ENCODE data around the gene PPP1R15B.

Gene PPP1R15B

DNA sequence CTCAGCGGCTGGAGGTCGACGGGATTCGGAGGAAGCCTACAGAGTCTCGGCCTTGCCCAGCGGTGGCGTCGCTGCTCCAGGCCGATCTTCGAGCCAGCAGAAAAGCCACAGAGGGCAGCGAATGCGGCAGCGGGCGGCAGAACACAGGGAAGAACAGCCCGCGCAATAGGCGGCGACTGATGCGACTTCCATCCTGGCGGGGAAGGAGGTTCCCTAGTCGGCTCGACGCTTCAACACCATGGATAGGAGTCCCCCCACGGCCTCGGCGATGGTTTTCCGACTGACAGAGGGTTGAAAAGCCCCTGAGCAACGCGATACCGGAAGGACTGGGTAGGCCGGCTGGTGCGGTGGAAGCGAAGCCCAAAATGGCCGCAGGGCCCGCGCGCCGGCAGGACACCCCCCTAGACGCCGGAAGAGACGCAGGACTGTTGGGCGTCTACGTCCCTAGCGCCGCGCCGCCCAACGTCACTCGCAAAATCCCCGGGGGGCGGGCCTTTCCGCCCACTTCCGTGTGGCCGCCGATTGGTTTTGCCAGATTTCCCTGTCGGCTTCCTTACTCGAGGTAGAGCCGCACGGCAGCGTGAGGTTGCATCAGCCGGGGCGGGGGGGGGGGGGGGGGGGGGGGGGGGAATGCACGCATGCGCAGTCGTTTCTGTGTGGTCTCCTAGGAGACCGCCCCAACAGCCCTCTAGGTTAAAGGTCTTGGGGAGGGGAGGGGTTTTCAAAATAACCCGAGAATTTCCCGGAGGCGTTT, at the start of gene PPP1R15B:
PPP1R15B (minus strand) TSS at position 367 of the 754 bp plus-strand sequence. CDS start 406 bp downstream, outside the sequence.
- peak; percentile 99 for DNase-seq

DNA sequence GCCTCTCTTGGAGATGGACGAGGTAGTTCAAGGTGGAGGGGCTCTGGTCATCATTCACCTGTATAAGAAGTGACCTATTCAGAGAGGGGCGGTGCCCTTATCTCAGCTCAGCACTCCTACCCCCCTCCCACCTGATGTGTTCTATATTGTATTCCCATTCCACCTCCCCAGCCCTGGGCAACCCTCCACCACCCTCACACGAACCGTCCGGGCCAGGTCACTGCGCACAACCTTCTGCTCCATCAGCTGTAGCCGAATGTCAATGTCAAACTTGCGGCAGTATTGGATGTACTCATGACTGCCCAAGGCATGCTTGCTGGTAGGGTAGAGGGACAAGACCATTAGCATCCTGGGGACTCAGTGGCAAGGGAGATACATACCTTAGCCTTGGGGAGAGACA, 48.7 kb upstream of the PPP1R15B start:
- DNase-seq, result no peak

DNA sequence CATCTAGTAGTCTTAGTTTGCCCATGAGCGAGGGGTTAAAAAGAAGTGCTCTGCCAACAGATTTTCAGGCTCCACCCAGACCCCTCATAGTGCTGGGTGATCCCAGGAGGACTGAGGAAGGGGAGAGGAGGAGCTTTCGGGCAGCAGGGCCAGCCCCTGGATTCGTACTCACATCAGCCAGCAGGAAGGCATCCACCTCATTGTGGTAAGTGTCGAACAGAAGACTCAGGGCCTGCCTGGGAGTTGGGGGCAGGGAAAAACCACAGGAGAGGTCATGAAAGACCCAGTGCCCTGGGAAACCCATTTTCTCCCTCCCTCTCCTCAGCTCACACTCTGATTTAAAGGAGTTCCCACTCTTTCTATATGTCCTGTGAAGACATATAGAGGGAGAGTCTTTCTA, 48.1 kb upstream of the PPP1R15B start:
- no peak for DNase-seq

DNA sequence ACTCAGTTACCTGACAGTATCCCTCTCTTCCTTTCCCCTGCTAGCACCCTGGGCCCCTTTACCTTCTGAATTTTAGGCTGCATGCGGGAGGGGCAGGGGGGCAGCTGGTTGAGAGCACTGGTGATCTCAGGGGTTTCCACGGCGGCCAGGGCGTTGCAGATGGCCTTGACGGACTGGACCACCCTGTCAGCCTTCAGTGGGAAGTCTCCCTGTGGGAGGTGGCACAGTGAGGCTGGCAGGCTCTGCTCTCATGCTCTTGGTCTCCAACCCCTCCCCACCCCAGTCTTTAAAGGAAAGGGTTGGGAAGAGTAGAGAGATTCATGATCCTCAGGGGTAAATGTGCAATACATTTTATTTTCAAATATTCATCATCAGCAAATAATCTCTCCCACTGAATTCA, 46.0 kb upstream of the PPP1R15B start:
- DNase-seq, result no peak

DNA sequence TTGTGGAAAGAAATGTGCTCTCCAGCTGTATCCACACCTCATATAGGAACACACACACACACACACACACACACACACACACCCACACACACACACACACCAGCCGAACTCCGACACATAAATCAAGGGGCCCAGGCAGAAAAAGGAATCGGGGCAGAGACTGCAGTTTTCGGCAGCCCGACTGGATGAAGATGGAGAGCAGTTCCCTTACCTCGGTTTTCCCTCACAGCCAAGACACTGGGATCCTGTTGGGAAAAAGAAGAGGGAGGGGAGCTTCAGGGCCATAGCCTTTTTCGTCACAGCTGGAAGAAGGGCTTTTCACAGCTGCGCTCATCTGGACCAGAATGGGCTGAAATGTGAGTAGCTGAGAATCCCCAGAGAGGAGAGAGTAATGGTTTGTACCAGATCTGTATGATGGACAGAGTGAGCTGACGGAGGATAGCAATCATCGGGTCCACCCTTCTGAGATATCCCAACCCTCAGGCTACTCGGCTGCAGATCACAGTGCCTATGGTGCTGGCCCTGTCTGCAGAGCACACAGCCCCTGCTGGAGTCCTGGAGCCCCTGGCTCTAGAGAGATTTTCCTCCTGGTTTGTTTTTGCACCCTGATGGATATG, 45.3 kb upstream of the PPP1R15B start:
- no peak for DNase-seq

DNA sequence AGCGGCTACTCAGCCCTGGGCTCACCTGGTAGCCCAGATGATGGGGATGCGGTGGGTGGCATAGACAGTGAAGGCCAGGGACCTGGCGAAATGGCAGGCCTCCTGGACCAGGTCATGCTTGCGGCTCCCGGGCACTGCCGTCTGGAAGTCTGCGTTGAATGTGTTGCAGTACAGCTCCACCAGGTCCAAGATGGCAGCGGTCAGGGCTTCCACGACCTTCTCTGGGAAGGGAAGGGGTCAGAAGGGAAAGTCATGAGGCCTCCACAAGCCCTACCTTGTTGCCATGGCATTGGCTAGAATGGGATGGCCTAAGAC, 44.2 kb upstream of the PPP1R15B start:
- DNase-seq, result no peak

DNA sequence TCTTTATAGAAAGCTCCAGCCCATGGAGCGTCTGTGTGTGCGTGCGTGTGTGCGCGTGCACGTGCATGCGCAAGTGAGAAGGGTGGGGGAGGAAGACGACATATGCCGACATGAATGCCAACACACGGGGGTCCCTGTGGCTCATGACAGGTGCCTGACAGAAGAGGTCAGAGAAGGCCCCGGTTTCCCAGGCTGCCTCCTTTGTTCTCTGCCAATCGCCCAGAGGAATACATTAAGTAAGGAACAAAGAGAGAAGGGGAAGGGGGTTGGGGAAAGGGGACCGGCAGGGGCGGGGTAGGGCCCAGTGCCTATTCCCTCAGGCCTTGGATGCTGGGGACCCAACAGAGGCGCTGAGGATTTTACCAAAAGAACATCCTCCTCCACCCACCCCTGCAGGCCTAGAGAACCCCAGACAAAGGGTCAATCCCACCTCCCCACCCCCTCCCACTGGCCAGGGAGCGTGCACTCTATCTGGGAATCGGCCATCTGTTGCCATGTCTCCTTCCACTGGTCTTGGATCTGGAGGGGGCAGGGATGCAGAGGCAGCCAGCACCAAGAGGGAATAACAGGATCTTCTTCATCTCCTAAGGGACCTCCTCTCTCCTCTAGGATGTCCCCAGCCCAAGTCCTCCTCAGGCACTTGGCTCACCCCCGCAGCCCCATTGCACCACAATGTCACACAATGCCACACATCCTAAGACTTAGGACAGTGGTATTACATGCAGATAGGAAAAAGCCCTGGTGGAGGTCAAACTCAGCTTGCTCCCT, 43.6 kb upstream of the PPP1R15B start:
- DNase-seq, result no peak

DNA sequence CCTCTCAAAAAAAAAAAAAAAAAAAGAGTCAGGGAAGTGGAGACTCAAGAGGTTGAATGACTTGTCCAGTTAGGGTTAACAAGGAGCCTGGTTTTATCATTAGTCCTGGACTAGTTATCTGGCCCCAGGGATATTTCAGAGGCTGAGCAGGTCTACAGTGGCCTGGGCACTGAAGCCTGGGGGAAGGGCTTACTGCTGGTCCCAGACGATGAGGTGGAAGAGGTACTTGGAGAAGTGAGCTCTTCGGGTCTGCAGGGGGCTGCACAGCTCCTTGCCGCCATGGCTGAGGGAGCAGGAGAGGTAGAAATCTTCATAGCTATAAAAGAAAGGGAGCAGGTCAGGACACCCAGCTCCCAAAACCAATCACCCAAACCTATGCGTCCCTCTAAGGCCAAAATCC, 42.9 kb upstream of the PPP1R15B start:
- DNase-seq, result no peak

DNA sequence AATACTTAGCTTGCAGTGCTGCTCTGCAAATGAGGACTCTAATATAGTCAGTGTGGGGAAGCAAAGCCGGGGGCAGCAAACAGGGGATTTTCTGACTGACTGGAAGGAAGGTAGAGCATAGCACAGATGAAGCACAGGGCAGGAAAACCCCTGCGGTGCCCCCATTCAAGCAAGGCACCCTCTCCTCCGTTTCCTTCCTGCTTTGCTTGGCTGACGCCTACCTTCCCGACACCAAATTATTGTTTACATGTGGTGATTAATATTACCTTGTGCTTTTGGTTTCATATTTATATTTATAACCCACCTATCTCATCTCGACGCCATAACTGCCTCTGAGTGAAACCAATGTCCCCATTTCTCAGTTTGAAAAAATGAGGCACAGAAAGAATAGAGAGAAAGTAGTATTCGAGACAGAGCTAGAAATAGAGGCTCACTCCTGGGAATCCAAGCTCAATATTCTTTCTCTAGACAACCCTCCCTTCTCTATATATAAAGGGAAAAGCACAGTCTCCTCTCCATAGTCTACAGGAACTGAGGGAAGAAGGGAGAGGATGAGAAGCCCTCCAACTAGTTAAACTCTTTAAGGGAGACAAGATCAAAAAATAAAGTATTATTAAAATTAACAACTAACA, 41.6 kb upstream of the PPP1R15B start:
- DNase-seq, result peak; percentile 89

DNA sequence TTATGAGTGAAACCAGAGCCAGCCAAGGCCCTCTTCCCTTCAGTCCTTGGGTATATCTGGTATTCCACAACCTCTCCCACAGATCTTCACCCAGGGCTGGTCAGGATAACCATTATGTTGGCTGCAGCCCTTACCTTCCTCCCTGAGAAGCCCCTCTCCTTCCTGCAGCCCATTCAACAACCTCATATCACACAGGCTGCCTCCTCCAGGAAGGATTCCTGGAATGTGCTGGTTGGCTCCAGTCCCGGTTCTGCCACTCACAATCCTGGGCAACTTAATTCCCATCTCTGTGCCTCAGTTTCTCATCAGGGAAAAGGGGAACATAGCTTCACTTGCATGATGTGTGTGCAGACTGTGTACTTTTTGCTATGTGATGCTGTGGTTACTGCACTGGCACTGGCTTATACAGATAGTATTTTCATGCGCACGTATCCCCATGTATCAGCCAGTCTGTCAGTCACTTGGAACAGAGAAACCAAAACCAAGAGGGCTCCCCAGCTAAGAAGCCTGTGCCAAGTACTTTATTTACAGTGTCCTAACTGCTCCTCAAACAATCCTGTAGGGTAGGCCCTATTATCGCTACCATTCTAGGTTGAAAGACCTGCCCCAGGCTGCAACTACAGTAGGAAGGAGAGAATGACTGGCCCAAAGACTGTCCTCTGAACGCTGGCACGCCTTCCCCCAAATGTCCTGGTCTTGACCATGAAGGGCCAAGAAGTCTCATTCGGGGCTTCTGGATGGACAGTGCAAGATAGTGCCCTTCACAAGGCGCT, 39.9 kb upstream of the PPP1R15B start:
- DNase-seq, result no peak

DNA sequence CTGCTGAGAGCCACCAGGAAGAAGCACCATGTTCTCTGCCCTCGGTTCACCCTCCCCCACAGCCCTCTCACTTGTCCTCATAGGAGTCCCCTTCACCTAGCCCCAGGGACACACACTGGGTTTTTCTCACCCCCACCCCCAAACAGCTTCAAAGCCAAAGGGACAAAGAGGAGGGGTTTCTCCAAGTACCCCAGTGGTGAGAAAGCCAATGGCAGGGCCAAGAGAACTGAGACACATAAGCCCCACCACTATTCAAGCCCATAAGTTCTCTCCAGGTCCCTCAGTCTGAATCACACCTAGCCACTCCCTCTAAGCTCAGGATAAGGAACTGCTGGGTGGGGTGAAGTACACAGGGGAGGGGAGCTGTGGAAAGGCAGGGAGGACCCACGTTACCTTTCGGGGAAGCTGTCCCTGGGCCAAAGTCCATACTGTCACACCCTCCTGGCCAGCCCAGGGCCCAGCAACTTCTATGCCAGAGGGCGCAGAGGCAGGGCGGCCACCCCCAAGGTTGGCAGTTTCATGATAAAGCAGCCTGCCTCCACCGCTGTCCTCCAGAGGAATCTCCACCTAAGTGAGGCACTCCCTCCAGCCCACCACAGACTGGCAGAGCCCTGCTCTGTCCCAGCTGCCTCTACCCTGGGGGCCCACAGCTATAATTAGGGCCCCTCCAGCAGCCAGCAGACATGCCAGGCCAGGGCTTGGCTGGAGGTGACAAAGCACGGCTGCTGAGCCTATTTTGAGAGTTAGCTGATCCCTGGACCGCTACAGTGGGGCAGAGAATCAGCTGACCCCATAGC, 39.0 kb upstream of the PPP1R15B start:
- no peak for DNase-seq

DNA sequence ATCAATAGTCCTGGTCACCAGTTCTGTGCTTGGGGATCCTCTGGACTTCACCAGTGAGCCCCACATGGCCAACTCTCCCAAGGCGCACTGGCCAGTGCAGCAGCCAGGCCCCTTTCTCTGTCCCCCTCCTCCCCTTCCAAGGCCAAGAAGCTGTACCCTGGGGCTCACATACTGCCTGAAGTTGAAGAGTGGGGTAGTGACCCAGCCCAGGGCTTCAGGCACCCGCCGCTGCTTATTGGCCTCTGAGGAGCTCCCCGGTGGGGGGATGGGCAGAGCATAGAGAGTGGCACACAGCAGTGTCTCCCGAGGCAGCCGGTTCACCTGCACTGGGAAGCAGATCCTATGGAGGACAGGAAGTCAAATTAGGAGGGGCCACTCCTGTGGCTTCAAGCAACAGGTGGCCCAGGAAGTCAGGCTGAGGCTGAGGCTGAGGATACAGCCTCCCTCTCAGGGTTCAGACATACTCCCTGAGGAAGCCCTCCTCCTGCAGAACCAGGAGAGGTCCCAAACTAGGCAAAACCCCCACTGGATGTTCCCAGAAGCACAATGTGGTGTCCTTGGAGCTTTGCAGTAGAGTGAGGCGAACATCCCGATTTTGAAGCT, 38.2 kb upstream of the PPP1R15B start:
- no peak for DNase-seq

DNA sequence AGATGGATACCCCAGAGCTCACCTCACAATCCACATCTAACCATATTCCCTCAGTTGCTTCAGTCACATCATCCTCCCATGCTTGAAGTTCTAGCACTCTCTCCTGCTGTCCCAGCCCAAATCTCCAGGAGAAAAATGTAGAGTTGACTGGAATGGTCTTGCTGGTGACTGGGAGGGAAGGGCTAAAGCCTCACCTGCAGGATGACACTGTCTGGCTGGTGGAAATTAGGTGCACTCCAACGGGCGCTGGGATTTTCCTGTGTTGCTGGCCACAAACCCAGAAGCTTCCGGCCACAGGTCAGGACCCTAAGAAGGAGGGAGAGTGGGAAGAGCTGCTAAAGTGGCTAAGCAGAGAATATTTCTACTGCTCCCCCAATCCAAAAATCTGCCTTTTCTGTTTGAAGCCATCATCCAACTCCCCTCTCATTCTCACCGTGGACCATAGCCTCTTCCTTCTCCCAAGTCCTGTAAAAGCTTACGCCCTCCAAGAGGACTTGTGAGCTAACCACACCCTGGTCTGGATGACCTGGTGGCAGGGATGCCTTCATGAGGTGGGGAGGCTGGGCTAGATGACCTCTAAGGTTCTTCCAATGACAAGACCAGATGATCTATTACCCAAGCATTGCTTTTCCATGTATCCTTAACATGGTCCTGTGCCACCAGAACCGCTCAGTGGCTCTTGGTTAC, 37.5 kb upstream of the PPP1R15B start:
- DNase-seq, result no peak

DNA sequence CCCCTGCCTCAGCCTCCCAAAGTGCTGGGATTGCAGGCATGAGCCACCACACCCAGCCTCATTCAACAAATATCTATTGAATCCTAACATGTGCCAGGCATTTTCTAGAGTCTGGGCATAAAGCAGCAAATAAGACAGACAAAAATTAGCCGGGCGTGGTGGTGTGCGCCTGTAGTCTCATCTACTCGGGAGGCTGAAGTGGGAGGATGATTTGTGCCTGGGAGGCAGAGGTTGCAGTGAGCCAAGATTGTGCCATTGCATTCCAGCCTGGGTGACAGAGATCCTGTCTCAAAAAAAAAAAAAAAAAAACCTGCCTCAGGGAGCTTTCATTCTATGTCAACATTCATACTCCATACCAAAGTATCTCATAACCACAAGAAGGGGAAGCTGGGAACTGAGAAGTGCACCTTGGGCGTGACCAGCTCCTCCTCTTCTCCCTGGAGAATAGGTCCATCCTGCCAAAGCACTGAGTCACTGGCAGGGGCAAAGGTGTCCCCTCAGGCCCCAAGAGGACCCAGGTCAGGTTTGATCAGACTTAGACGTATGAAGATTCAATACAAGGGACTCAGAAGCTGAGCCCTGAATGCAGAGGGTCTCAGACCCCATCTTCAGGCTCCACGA, 36.8 kb upstream of the PPP1R15B start:
- no peak for DNase-seq

DNA sequence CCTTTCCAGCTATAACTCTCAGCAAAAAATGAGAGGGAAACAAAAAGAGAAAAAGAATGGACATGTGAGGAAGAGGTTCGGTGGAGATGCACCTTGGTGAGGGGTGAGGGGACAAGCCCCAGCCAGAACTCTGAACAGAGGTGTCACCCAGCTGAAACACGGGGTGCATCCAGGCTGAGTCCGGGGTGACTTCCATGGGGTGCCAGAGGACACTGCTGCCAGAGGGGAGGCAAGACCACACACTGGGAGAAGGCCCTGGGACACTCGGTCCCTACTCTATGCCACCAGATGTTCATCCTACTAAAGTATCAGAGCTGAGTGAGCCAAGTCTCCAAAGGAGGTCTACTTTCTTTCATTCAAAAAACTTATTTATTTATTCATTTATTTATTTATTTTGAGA, 36.1 kb upstream of the PPP1R15B start:
- DNase-seq, result no peak

DNA sequence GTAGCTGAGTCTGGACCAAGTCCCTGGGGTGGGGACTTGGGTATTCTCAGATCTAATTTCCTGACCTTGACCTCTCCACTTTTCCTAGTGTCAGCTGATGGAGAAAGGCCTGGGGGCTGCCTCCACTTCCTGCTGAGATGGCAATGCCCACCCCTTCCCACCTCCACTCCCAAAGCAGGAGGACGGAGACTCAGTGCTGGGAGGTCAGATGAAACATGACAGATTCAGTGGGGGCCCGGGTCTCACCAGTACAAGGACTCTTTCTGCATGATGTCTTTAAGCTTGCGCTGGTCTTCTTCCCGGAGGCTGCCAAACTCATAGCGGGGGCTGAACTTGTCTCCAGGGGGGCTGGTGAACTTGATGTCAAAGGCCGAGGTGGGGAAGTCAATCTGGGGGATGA, 35.6 kb upstream of the PPP1R15B start:
- no peak for DNase-seq

DNA sequence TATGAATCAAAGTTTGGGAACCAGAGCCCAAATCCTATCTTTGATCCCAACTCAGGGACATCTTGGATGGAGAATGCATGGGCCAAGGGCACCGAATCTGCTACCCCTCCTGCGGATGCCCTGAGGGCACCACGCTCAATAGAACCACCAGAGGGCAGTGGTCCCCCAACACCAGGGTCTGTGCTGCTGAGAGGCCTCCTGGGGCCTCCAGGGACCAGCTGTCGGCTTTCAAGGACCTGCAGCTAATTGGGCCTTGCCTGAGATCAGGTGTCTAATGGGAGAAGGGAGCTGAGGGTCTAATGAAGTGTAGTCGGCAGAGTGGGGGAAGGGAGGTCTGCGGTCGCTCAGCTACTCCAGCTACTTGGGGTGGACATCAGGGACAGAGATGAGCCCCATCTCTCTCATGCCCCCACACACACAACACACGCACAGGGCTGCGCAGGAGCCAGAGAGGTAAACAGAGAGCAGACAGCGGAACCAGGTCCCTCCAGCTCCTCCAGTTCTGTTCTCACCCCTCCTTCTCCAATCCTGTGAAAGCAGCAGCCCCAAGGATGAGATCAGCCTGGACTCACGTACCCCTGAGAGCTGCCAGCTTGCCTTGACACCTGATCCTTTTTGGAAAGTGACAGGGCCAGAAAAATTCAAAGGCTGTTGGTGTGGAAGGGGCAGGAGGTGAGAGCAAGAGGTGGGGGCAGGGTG, 34.9 kb upstream of the PPP1R15B start:
- peak; percentile 83 for DNase-seq

DNA sequence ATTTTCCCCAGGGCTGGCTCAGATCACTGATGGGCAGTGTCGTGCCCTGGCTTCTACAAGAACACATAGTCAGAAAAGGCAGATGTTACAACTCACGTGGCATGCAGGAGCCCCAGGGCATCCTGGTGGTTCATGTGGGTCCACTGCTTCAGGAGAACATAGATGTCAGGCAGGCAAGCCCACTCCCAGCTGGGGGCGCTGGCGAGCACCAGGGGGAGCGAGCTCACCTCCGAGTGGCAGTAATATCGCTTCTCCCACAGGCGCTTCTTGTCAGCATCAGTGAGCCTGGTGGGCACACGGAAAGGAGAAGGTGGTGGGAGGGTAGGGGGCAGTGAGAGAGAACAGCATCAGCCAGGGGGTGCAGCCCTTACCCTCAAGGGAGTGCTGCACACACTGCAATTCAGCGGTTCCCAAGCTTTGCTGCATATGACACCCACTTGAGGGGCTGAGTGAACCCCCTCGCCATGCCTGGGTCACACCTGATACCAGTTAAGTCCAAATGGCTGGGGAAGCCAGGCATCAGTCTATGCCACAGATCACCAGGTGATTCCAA, 34.3 kb upstream of the PPP1R15B start:
- DNase-seq, result peak; percentile 44

DNA sequence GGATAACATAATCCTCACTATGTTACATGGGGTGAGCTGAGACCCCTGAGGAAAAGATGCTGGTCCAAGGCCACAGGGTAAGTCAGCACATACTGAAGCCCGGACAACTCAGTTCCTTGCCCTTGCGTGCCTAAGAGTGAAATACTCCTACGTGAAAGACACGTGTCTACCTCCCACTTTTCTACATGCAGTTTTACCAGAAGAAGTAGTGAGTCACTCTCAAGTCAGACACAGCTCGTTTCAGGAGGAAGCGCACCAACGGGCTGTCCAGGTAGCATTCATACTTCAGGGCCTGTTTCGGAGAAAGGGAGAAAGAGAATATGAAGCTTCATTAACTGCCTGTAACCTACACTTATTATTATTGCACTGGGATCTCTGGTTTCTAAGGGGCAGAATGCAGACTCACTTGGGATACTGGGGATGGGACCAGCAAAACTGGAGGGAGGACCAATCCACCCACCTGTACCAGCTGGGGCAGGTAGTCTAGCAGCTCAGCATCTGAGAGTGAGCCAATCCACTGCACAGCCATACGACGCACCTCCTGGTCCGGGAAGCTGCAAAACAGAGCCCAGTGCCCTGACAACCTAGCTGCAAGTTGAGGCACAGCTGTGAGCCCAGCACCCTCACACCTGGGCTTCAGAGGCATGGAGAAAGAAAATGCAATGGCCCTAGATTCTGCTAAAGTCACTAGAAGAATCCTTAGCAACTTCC, 32.4 kb upstream of the PPP1R15B start:
- no peak for DNase-seq

All from CD4-positive, alpha-beta T cell treated with Interleukin-15 for 1 hour (primary cell).